ENCODE data around the gene BLVRB. TPM values are rescaled to one million over a fixed set of nuclear protein-coding genes. Genes with fewer than 3 reads are reported as not detected.

The BLVRB gene
- total RNA-seq, 2 experiments from 2014 or later: 4.3 to 5.2 TPM

GRCh38 chr19:40420766-40421765 is 44.5 kb downstream of the BLVRB start:
- Mint-ChIP-seq H3K27ac (peak overlapping the region; percentile 91), H3K36me3 (ENCODE audit: low read depth) (peaks cover 23% of the 10 kb centered on the region), H3K4me1 (ENCODE audit: low read depth) (peaks cover 41% of the 10 kb centered on the region), H3K27me3 (no peaks in the 10 kb centered on the region), H3K9me3 (no peaks in the 10 kb centered on the region), H3K4me3 (peak overlapping the region; percentile 93)
- no peaks in the 10 kb centered on the region for H3K27me3 ChIP-seq (ENCODE audit: control insufficient read depth in 1 of 2, insufficient read depth in 2 of 2, low read length in 2 of 2)
- H3K9me3 ChIP-seq (ENCODE audit: control insufficient read depth in 1 of 2, insufficient read depth in 1 of 2, low read length in 2 of 2): no peaks in the 10 kb centered on the region
- ATAC-seq (ENCODE audit: poor library complexity) (peak; percentile 35), DNase-seq (peak; percentile 55 to 82 (median 68))
- H3K36me3 ChIP-seq (ENCODE audit: insufficient read depth, low read length): peaks cover 11% of the 10 kb centered on the region
- peak overlapping the region; percentile 94 for H3K4me3 ChIP-seq (ENCODE audit: low read length)
- ChIA-PET CTCF (interaction anchor here (0.7 to 2.2 kb wide), 20 partner anchors 12 to 1694 kb away, joined by 3 to 32 read pairs (median 4); partner anchors contain the start of genes BLVRB, C19orf47, LTBP4 and PLD3), POLR2A (interaction anchor here (0.6 to 6.3 kb wide), 17 partner anchors 12 to 1128 kb away, joined by 3 to 71 read pairs (median 4); partner anchors contain the start of genes AKT2, BLVRB, C19orf47 and PLD3)
- intact Hi-C loops (cut with DNase I, micrococcal nuclease): loop anchor here (1.0 to 10.0 kb wide), 6 partner anchors 23 to 586 kb away; partner anchors contain the start of genes BLVRB (in 1 of the 2), DYRK1B (in 1 of the 2), LTBP4 (in 1 of the 2) and SERTAD3 (in 1 of the 2)
- peak overlapping the region; percentile 83 to 90 for H3K27ac ChIP-seq (ENCODE audit: low read depth in 1 of 2, low read length in 2 of 2)
- TF ChIP-seq CTCF (IDR thresholded peaks at IDR 0.05): peak; percentile 98
- H3K4me1 ChIP-seq (ENCODE audit: insufficient read depth, low read length): peaks cover 52% of the 10 kb centered on the region

- ChIA-PET POLR2A (interaction anchor here (0.6 to 6.3 kb wide), 17 partner anchors 12 to 1129 kb away, joined by 3 to 71 read pairs (median 4); partner anchors contain the start of genes AKT2, BLVRB, C19orf47 and PLD3), CTCF (interaction anchor here (0.7 to 2.2 kb wide), 20 partner anchors 12 to 1695 kb away, joined by 3 to 32 read pairs (median 4); partner anchors contain the start of genes BLVRB, C19orf47, LTBP4 and PLD3)
- Histone ChIP-seq H3K4me1 (ENCODE audit: insufficient read depth, low read length) (peaks cover 50% of the 10 kb centered on the region), H3K36me3 (ENCODE audit: insufficient read depth, low read length) (peaks cover 11% of the 10 kb centered on the region), H3K27ac (ENCODE audit: low read depth in 1 of 2, low read length in 2 of 2) (peak overlapping the region; percentile 83 to 90), H3K27me3 (ENCODE audit: control insufficient read depth in 1 of 2, insufficient read depth in 2 of 2, low read length in 2 of 2) (no peaks in the 10 kb centered on the region), H3K9me3 (ENCODE audit: control insufficient read depth in 1 of 2, insufficient read depth in 1 of 2, low read length in 2 of 2) (no peaks in the 10 kb centered on the region), H3K4me3 (ENCODE audit: low read length) (peak overlapping the region; percentile 94)
- Mint-ChIP-seq H3K27me3 (no peaks in the 10 kb centered on the region), H3K27ac (peak overlapping the region; percentile 91), H3K36me3 (ENCODE audit: low read depth) (peaks cover 18% of the 10 kb centered on the region), H3K4me3 (peak overlapping the region; percentile 93), H3K9me3 (no peaks in the 10 kb centered on the region), H3K4me1 (ENCODE audit: low read depth) (peaks cover 36% of the 10 kb centered on the region)
- ATAC-seq (ENCODE audit: poor library complexity) (no peak), DNase-seq (no peak)
- intact Hi-C loops (cut with DNase I, micrococcal nuclease): loop anchor here (2.0 to 10.0 kb wide), 5 partner anchors 44 to 586 kb away; partner anchors contain the start of genes BLVRB (in 1 of the 2), DYRK1B (in 1 of the 2) and LTBP4 (in 1 of the 2)
- TF ChIP-seq CTCF (IDR thresholded peaks at IDR 0.05): no peak
Measured at GRCh38 chr19:40420451-40420765, 45.1 kb downstream of the BLVRB start.

GRCh38 chr19:40419780-40420179 is 45.8 kb downstream of the BLVRB start:
- ATAC-seq (ENCODE audit: poor library complexity) (no peak), DNase-seq (no peak)
- H3K36me3 Mint-ChIP-seq (ENCODE audit: low read depth): peaks cover 15% of the 10 kb centered on the region
- intact Hi-C loops (cut with DNase I, micrococcal nuclease): loop anchor here (2.0 to 10.0 kb wide), 5 partner anchors 45 to 585 kb away; partner anchors contain the start of genes BLVRB (in 1 of the 2), DYRK1B (in 1 of the 2) and LTBP4 (in 1 of the 2)
- H3K36me3 ChIP-seq (ENCODE audit: insufficient read depth, low read length): peaks cover 11% of the 10 kb centered on the region
- H3K27me3 ChIP-seq (ENCODE audit: control insufficient read depth in 1 of 2, insufficient read depth in 2 of 2, low read length in 2 of 2): no peaks in the 10 kb centered on the region
- ChIA-PET CTCF (interaction anchor here (0.7 to 2.2 kb wide), 9 partner anchors 12 to 101 kb away, joined by 3 to 32 read pairs (median 9); partner anchors contain the start of genes BLVRB, C19orf47, PLD3 and SERTAD3), POLR2A (interaction anchor here (0.7 to 6.3 kb wide), 10 partner anchors 11 to 843 kb away, joined by 3 to 71 read pairs (median 6); partner anchors contain the start of genes AKT2, BLVRB, SERTAD3 and SPTBN4)
- no peak overlapping the region for H3K27ac ChIP-seq (ENCODE audit: low read depth in 1 of 2, low read length in 2 of 2)
- H3K9me3 ChIP-seq (ENCODE audit: control insufficient read depth in 1 of 2, insufficient read depth in 1 of 2, low read length in 2 of 2): no peaks in the 10 kb centered on the region
- H3K4me3 ChIP-seq (ENCODE audit: low read length): no peak overlapping the region
- peak overlapping the region; percentile 87 for H3K4me3 Mint-ChIP-seq
- no peaks in the 10 kb centered on the region for H3K9me3 Mint-ChIP-seq
- TF ChIP-seq CTCF (IDR thresholded peaks at IDR 0.05): no peak
- peaks cover 47% of the 10 kb centered on the region for H3K4me1 ChIP-seq (ENCODE audit: insufficient read depth, low read length)
- peaks cover 33% of the 10 kb centered on the region for H3K4me1 Mint-ChIP-seq (ENCODE audit: low read depth)
- H3K27ac Mint-ChIP-seq: peak overlapping the region; percentile 62
- no peaks in the 10 kb centered on the region for H3K27me3 Mint-ChIP-seq

All from CD4-positive, alpha-beta T cell (primary cell).